HEK293 (cell line): Measurements from ENCODE around the gene LAMP5.

ENCODE experiments used
- CTCF ChIP-seq: fragments of 450-650 bp; formaldehyde crosslinking; IDR thresholded peaks from 2 replicates; pipeline ENCODE4 v1.5.1; 2016; ENCODE audit warnings: missing biosample characterization, missing genetic modification characterization
- ZNF19 ChIP-seq: fragments of 450-650 bp; formaldehyde crosslinking; IDR thresholded peaks from 2 replicates; pipeline ENCODE4; 2016; ENCODE audit warnings: missing biosample characterization, missing genetic modification characterization, low read depth

GRCh38 chr20:9492067-9492466 is 22.3 kb upstream of the LAMP5 start:
- TF ChIP-seq CTCF (tag by site-specific recombination): no peak
- no peak for TF ChIP-seq ZNF19
